ENCODE measurements around the gene NLGN4X. TPM values are rescaled to one million over a fixed set of nuclear protein-coding genes. Genes with fewer than 3 reads are reported as not detected.

NLGN4X gene
- total and polyA plus RNA-seq, 2 donors (not counting 3 experiments of a cell fraction or from before 2014, with no cell fraction given): 0.03 TPM; not detected in 1

DNA sequence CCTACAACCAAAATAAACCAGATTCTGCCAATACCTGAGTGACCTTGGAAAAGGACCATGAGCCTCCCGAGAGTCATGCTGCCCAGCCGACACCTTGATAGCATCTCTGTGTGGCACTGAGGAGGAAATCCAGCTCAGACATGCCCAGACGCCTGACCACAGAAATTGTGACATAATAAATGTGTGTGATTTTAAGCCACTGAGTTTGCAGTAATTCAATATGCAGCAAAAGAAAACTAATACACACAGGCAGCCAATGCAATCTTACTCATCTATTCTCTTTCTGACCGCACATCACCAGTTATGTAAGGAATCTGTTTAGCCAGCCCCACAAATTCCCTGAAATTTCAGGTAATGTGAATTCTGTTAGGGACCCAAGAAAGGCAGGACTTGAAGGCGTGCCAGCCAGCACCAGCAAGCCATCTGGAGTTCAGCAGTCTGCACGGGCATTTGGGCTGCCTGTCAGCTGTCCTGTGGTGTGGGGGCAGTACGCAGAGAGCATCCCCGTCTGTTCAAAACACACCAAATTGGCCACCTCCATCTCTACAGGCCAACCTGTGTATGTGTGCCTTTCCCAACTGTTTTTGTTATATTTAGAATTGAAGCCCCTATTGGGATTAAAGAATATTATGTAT lies 176.4 kb downstream of the NLGN4X start:
- Histone ChIP-seq H3K9me1 (replicated peaks; ENCODE audit: control insufficient read depth, extremely low read depth, insufficient read depth, low read length) (no peaks in the 10 kb centered on the region), H3K27ac (ENCODE audit: insufficient read depth, low read depth, low read length) (no peak overlapping the region), H3K4me2 (ENCODE audit: insufficient read depth, low read length) (no peak overlapping the region), H3K36me3 (ENCODE audit: control insufficient read depth in 2 of 2, extremely low read depth in 1 of 2, insufficient read depth in 2 of 2, low read length in 2 of 2) (no peaks in the 10 kb centered on the region), H3K27me3 (ENCODE audit: control insufficient read depth in 2 of 2, insufficient read depth in 2 of 2, low read length in 2 of 2) (no peaks in the 10 kb centered on the region), H3K4me3 (replicated peaks in 1 of 3; ENCODE audit: insufficient read depth in 1 of 3, low read depth in 1 of 3, low read length in 3 of 3) (no peak overlapping the region), H3K4me1 (ENCODE audit: control insufficient read depth, extremely low read depth, insufficient read depth, low read length) (no peaks in the 10 kb centered on the region), H2AFZ (ENCODE audit: low read depth, low read length) (no peak overlapping the region), H3K9me3 (replicated peaks; ENCODE audit: control insufficient read depth, insufficient read depth, low read length) (no peaks in the 10 kb centered on the region), H3K79me2 (ENCODE audit: control insufficient read depth, insufficient read depth, low read length) (no peaks in the 10 kb centered on the region), H3K9ac (replicated peaks; ENCODE audit: extremely low read depth, insufficient read depth, low read length) (no peak overlapping the region), H4K20me1 (replicated peaks; ENCODE audit: control insufficient read depth, extremely low read depth, insufficient read depth, low read length) (no peaks in the 10 kb centered on the region)
- no TSS peak for BruUV-seq (replicated peaks)
- intact Hi-C loops (cut with micrococcal nuclease) (no loop called here), dilution Hi-C loops (cut with MboI; ENCODE audit: extremely low pct_ligation_motif_present, low sequenced_read_pairs) (no loop called here)
- no peak for FAIRE-seq
- CTCF ChIA-PET: no interaction called here
- no peak for DNase-seq (ENCODE audit: low read depth, low spot score)
- TF ChIP-seq JUN (IDR thresholded peaks at IDR 0.05; ENCODE audit: borderline replicate concordance, insufficient read depth, insufficient read length, low read depth): no peak
- no peak for TF ChIP-seq EZH2 (IDR thresholded peaks at IDR 0.05; ENCODE audit: borderline replicate concordance, low read depth, low read length, severe bottlenecking)
- no peak for TF ChIP-seq POLR2A (IDR thresholded peaks at IDR 0.05; ENCODE audit: low read depth, low read length)
- TF ChIP-seq POLR2AphosphoS5 (IDR thresholded peaks at IDR 0.05; ENCODE audit: insufficient read depth, low read depth, low read length): no peak
- no peak for TF ChIP-seq CTCF (IDR thresholded peaks at IDR 0.05; ENCODE audit: extremely low read depth in 1 of 2, insufficient read depth in 1 of 2, low read depth in 1 of 2, low read length in 2 of 2)
- TF ChIP-seq, protein P1, sequence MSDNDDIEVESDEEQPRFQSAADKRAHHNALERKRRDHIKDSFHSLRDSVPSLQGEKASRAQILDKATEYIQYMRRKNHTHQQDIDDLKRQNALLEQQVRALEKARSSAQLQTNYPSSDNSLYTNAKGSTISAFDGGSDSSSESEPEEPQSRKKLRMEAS (IDR thresholded peaks at IDR 0.05; ENCODE audit: insufficient read depth, insufficient read length): no peak
- no peak for TF ChIP-seq FOS (IDR thresholded peaks at IDR 0.05; ENCODE audit: borderline replicate concordance, insufficient read depth, low read length)
- no peak for TF ChIP-seq GATA2 (IDR thresholded peaks at IDR 0.05; ENCODE audit: insufficient read depth, insufficient read length, low read depth, low read length)
- no peak for TF ChIP-seq MYC (IDR thresholded peaks at IDR 0.05; ENCODE audit: low read depth, low read length)
- POLR2A ChIA-PET: no interaction called here

Measured in endothelial cell of umbilical vein (primary cell).